ENCODE results near the gene LSM12.

DNA sequence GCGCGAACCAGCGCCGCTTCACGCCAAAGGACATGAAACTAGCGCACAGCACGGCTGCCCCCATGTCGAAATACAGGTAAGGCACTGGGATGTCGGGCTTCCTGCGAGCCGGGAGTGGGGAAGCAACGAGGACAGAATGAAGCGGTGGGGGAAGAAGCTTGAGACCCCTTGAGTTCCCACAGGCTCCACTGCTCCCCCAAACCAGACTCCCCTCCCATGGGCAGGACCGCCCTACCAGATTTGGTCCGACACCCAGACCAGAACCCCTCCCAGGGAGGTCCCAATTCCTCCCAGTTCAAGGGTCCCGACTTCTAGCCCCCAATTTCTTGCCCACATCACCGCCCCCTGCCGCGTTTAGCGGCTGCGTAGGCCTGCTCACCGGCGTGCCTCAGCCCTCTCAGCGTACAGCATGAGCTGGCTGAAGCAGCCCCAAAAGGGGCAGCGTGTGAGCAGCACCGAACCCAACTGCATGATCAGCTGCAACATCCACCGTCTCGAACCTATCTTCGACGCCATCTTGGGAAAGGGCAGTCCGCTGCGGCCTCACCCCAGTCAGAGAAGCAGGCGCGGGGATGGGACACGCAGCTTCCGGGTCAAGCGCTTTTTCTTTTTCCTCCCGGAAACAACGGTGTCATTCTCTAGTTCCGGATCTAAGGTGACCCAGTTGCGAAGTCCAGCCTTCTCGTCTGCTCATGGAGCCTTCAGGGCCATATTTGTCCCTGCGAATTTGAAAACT is 51.9 kb downstream of the LSM12 start, which contains the start of gene TMEM101:
- TF ChIP-seq, protein P1, sequence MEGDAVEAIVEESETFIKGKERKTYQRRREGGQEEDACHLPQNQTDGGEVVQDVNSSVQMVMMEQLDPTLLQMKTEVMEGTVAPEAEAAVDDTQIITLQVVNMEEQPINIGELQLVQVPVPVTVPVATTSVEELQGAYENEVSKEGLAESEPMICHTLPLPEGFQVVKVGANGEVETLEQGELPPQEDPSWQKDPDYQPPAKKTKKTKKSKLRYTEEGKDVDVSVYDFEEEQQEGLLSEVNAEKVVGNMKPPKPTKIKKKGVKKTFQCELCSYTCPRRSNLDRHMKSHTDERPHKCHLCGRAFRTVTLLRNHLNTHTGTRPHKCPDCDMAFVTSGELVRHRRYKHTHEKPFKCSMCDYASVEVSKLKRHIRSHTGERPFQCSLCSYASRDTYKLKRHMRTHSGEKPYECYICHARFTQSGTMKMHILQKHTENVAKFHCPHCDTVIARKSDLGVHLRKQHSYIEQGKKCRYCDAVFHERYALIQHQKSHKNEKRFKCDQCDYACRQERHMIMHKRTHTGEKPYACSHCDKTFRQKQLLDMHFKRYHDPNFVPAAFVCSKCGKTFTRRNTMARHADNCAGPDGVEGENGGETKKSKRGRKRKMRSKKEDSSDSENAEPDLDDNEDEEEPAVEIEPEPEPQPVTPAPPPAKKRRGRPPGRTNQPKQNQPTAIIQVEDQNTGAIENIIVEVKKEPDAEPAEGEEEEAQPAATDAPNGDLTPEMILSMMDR (IDR thresholded peaks at IDR 0.05; ENCODE audit: borderline replicate concordance, extremely low read depth, low read length, poor library complexity, severe bottlenecking), result no peak
- no peak for TF ChIP-seq EZH2 (IDR thresholded peaks at IDR 0.05; ENCODE audit: borderline replicate concordance, low read depth, low read length, severe bottlenecking)

All from DND-41 (cell line).